GM18526 (cell line): ENCODE measurements around the gene ELMO2.
A peak's percentile ranks its signal among the peaks of the same experiment; 100 is the strongest.

ENCODE experiments used
- POLR2A ChIP-seq: IDR thresholded peaks from 3 replicates; pipeline ENCODE4 v1.6.1; 2011; ENCODE audit not compliant: insufficient read length; ENCODE audit errors: extremely low read depth

Gene ELMO2

GRCh38 chr20:46416421-46416820 lies 10.0 kb upstream of the ELMO2 start:
- TF ChIP-seq POLR2A: no peak

- no peak for TF ChIP-seq POLR2A
Observed at GRCh38 chr20:46415773-46416172, 9.4 kb upstream of the ELMO2 start.

GRCh38 chr20:46414608-46415007 lies 8.2 kb upstream of the ELMO2 start:
- TF ChIP-seq POLR2A: no peak

GRCh38 chr20:46411637-46412036 lies 5.2 kb upstream of the ELMO2 start:
- TF ChIP-seq POLR2A: no peak

GRCh38 chr20:46408281-46408731 lies 1.9 kb upstream of the ELMO2 start:
- TF ChIP-seq POLR2A: no peak

- no peak for TF ChIP-seq POLR2A
Observed at GRCh38 chr20:46407671-46407996, 1.2 kb upstream of the ELMO2 start.

- peak; percentile 19 for TF ChIP-seq POLR2A
Observed at GRCh38 chr20:46406986-46407670, 713 bp upstream of the ELMO2 start.

- no peak for TF ChIP-seq POLR2A
Observed at GRCh38 chr20:46402331-46402811, 4.0 kb downstream of the ELMO2 start.

GRCh38 chr20:46401478-46401860 lies 4.9 kb downstream of the ELMO2 start:
- no peak for TF ChIP-seq POLR2A

GRCh38 chr20:46400828-46401477 lies 5.5 kb downstream of the ELMO2 start:
- no peak for TF ChIP-seq POLR2A

GRCh38 chr20:46400253-46400652 lies 6.2 kb downstream of the ELMO2 start:
- no peak for TF ChIP-seq POLR2A

- no peak for TF ChIP-seq POLR2A
Observed at GRCh38 chr20:46399401-46399800, 7.0 kb downstream of the ELMO2 start.

- TF ChIP-seq POLR2A: no peak
Observed at GRCh38 chr20:46398963-46399362, 7.5 kb downstream of the ELMO2 start.

GRCh38 chr20:46396052-46396740 lies 10.2 kb downstream of the ELMO2 start:
- TF ChIP-seq POLR2A: no peak

- TF ChIP-seq POLR2A: no peak
Observed at GRCh38 chr20:46394872-46395760, 11.3 kb downstream of the ELMO2 start.
